T47D (cell line): ENCODE data around the gene RASGRF2.

Source experiments
- DNase-seq, 2 experiments: peaks; one replicate each; pipeline versions ENCODE4 v3.0.0 to v3.0.0-alpha.2; 2011 to 2012; ENCODE audit warnings: low read depth in 1 of 2, low spot score in 1 of 2
- JUND ChIP-seq: IDR thresholded peaks from 2 replicates; pipeline ENCODE4 v1.6.1; 2012; ENCODE audit warnings: low read depth
- in situ Hi-C: cut with HindIII; loops from 2 replicates; pipeline ENCODE4 v1.10.0; 2016; ENCODE audit warnings: low sequenced_read_pairs, low pct_unique_long_range_greater_than_20kb

RASGRF2 gene

GRCh38 chr5:81065492-81065891 lies 105.3 kb downstream of the RASGRF2 start:
- in situ Hi-C loops, result no loop called here
- DNase-seq, result no peak
- TF ChIP-seq JUND, result no peak

GRCh38 chr5:81066102-81066501 lies 105.9 kb downstream of the RASGRF2 start:
- no peak for TF ChIP-seq JUND
- in situ Hi-C loops, result no loop called here
- DNase-seq, result no peak

GRCh38 chr5:81067406-81067805 lies 107.2 kb downstream of the RASGRF2 start:
- in situ Hi-C loops, result no loop called here
- TF ChIP-seq JUND, result no peak
- DNase-seq, result no peak

GRCh38 chr5:81068063-81068462 lies 107.9 kb downstream of the RASGRF2 start:
- DNase-seq, result no peak
- TF ChIP-seq JUND, result no peak
- in situ Hi-C loops, result no loop called here

GRCh38 chr5:81068635-81069034 lies 108.5 kb downstream of the RASGRF2 start:
- TF ChIP-seq JUND, result no peak
- in situ Hi-C loops, result no loop called here
- no peak for DNase-seq

GRCh38 chr5:81069990-81070389 lies 109.8 kb downstream of the RASGRF2 start:
- in situ Hi-C loops, result no loop called here
- DNase-seq, result no peak
- no peak for TF ChIP-seq JUND

GRCh38 chr5:81070571-81071255 lies 110.5 kb downstream of the RASGRF2 start:
- in situ Hi-C loops, result no loop called here
- no peak for TF ChIP-seq JUND
- DNase-seq, result no peak

- in situ Hi-C loops, result no loop called here
- TF ChIP-seq JUND, result no peak
- DNase-seq, result no peak
These were observed 114.9 kb downstream of the RASGRF2 start for GRCh38 chr5:81075041-81075440.

GRCh38 chr5:81077105-81077504 lies 116.9 kb downstream of the RASGRF2 start:
- TF ChIP-seq JUND, result no peak
- no peak for DNase-seq
- in situ Hi-C loops, result no loop called here

GRCh38 chr5:81078930-81079329 lies 118.8 kb downstream of the RASGRF2 start:
- no peak for TF ChIP-seq JUND
- no peak for DNase-seq
- in situ Hi-C loops, result no loop called here

GRCh38 chr5:81080809-81081460 lies 120.8 kb downstream of the RASGRF2 start:
- in situ Hi-C loops, result no loop called here
- TF ChIP-seq JUND, result no peak
- no peak for DNase-seq

GRCh38 chr5:81081461-81081835 lies 121.3 kb downstream of the RASGRF2 start:
- in situ Hi-C loops, result no loop called here
- TF ChIP-seq JUND, result no peak
- no peak for DNase-seq

- in situ Hi-C loops, result no loop called here
- no peak for DNase-seq
- TF ChIP-seq JUND, result no peak
These were observed 126.7 kb downstream of the RASGRF2 start for GRCh38 chr5:81086881-81087281.

- in situ Hi-C loops, result no loop called here
- no peak for TF ChIP-seq JUND
- DNase-seq, result no peak
These were observed 131.0 kb downstream of the RASGRF2 start for GRCh38 chr5:81091199-81091598.
